ENCODE measurements around the gene NR2C1. TPM values are rescaled to one million over a fixed set of nuclear protein-coding genes. Genes with fewer than 3 reads are reported as not detected.

NR2C1 gene
- total and polyA plus RNA-seq, 5 donors = 24.1 to 44.5 (median 35.7) TPM

DNA sequence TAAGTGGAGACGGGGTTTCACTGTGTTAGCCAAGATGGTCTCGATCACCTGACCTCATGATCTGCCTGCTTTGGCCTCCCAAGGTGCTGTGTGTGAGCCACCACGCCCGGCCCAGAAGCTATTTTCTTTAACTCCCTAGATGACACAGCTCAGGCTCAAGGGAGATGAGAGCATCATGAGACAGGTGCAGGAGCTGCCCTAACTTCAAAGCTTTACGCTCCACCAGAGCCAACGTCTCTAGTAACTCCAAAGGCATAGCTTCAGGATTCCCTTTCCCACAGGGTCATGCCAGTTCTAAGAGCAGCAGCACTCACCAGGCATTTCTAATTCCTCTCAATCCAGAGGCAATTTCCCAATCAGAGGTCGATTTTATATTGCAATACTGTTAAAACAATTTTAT, 91.0 kb downstream of the NR2C1 start:
- H3K9me3 ChIP-seq (ENCODE audit: control insufficient read depth, low read length) = no peaks in the 10 kb centered on the region
- ATAC-seq (no peak), DNase-seq (no peak)
- H3K27me3 ChIP-seq (ENCODE audit: control insufficient read depth, insufficient read depth) = no peaks in the 10 kb centered on the region
- WGBS = 80% methylated on average over 7 of the region's 7 CpGs
- intact Hi-C loops (cut with DNase I) = no loop called here
- no peak overlapping the region for H3K4me3 ChIP-seq (ENCODE audit: low read length)
- no peak overlapping the region for H3K27ac ChIP-seq (ENCODE audit: low read length)
- H3K4me1 ChIP-seq (ENCODE audit: control insufficient read depth, insufficient read depth, low read length) = peaks cover 5% of the 10 kb centered on the region

- Histone ChIP-seq H3K4me3 (ENCODE audit: low read length) (no peak overlapping the region), H3K4me1 (ENCODE audit: control insufficient read depth, insufficient read depth, low read length) (peaks cover 5% of the 10 kb centered on the region), H3K9me3 (ENCODE audit: control insufficient read depth, low read length) (no peaks in the 10 kb centered on the region), H3K27ac (ENCODE audit: low read length) (no peak overlapping the region), H3K27me3 (ENCODE audit: control insufficient read depth, insufficient read depth) (no peaks in the 10 kb centered on the region)
- DNase-seq (no peak), ATAC-seq (no peak)
- intact Hi-C loops (cut with DNase I) = no loop called here
- 47% methylated on average over 4 of the region's 4 CpGs for WGBS
Measured at GRCh38 chr12:94980577-94980976, 92.8 kb downstream of the NR2C1 start.

DNA sequence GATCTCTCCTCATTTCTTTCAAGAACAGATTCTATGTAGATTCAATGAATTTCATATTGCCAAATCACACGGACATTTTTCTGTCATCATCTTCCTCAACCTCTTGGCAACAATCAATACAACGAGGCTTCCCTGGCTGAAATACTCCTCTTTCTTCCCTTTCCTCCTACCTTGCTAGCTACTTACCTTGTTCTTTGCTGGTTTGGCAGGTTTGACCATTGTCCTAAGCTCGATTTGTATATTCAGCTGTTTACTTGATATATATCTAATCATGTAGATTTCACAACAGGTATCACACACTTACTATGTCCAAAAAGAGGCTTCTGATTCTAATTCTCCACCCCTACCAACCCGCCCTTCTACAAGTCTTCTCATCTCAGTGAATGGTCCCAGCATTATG, 93.5 kb downstream of the NR2C1 start:
- H3K27me3 ChIP-seq (ENCODE audit: control insufficient read depth, insufficient read depth) = no peaks in the 10 kb centered on the region
- H3K4me3 ChIP-seq (ENCODE audit: low read length) = no peak overlapping the region
- no peak overlapping the region for H3K27ac ChIP-seq (ENCODE audit: low read length)
- 88% methylated on average over 4 of the region's 4 CpGs for WGBS
- peaks cover 5% of the 10 kb centered on the region for H3K4me1 ChIP-seq (ENCODE audit: control insufficient read depth, insufficient read depth, low read length)
- ATAC-seq (no peak), DNase-seq (no peak)
- H3K9me3 ChIP-seq (ENCODE audit: control insufficient read depth, low read length) = no peaks in the 10 kb centered on the region
- intact Hi-C loops (cut with DNase I) = no loop called here

GRCh38 chr12:94977766-94978468, 95.5 kb downstream of the NR2C1 start:
- Histone ChIP-seq H3K9me3 (ENCODE audit: control insufficient read depth, low read length) (no peaks in the 10 kb centered on the region), H3K27me3 (ENCODE audit: control insufficient read depth, insufficient read depth) (no peaks in the 10 kb centered on the region), H3K4me3 (ENCODE audit: low read length) (no peak overlapping the region), H3K4me1 (ENCODE audit: control insufficient read depth, insufficient read depth, low read length) (peaks cover 7% of the 10 kb centered on the region), H3K27ac (ENCODE audit: low read length) (no peak overlapping the region)
- ATAC-seq (peak; percentile 50 to 61), DNase-seq (no peak)
- intact Hi-C loops (cut with DNase I) = no loop called here
- 68% methylated on average over 4 of the region's 4 CpGs for WGBS

DNA sequence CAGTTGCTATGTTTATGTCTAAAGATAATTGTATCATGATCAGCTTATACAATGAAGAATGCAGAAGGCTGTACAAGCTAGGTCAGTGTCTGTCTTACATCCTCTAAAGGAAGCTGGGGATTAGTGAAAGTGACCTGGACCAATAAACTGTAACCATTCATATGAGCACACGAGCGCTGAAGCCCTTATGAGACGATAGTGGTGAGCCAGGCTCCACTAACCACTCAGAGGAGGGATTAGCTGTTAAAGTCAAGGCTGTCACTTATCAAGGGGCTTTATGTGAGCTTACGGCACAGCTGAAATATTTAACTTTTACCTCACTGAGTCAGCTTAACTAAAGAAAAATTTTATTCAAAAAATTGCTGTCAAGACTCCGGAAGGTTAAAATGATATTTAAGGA, 100.2 kb downstream of the NR2C1 start:
- WGBS = 62% methylated on average over 5 of the region's 5 CpGs
- DNase-seq (no peak), ATAC-seq (no peak)
- H3K4me1 ChIP-seq (ENCODE audit: control insufficient read depth, insufficient read depth, low read length) = peaks cover 5% of the 10 kb centered on the region
- no peak overlapping the region for H3K27ac ChIP-seq (ENCODE audit: low read length)
- H3K9me3 ChIP-seq (ENCODE audit: control insufficient read depth, low read length) = no peaks in the 10 kb centered on the region
- H3K27me3 ChIP-seq (ENCODE audit: control insufficient read depth, insufficient read depth) = no peaks in the 10 kb centered on the region
- H3K4me3 ChIP-seq (ENCODE audit: low read length) = no peak overlapping the region
- intact Hi-C loops (cut with DNase I) = no loop called here

DNA sequence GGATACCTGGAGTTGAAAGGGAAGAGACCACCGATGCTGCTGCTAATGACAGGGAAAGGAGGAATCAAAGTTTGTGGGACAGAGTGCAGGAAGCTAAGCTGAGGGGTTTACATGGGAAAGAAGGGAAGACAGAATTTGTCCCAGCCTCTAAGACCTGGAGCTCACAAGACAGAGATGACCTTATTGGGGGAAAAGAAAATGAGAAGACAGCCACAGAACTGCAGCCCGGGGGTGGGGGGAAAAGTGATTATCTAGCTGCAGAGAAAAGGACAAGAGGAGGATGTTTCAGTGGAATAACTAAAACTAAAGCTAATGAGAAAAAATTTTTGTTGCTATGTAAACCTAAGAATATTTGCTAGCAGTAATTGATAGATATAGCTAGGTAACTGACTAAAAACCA, 100.6 kb downstream of the NR2C1 start:
- intact Hi-C loops (cut with DNase I) = no loop called here
- Histone ChIP-seq H3K27me3 (ENCODE audit: control insufficient read depth, insufficient read depth) (no peaks in the 10 kb centered on the region), H3K9me3 (ENCODE audit: control insufficient read depth, low read length) (no peaks in the 10 kb centered on the region), H3K27ac (ENCODE audit: low read length) (no peak overlapping the region), H3K4me1 (ENCODE audit: control insufficient read depth, insufficient read depth, low read length) (peaks cover 3% of the 10 kb centered on the region), H3K4me3 (ENCODE audit: low read length) (no peak overlapping the region)
- WGBS = 89% methylated on average over 2 of the region's 2 CpGs
- DNase-seq = no peak
- ATAC-seq = no peak

GRCh38 chr12:94971923-94972322, 101.5 kb downstream of the NR2C1 start:
- intact Hi-C loops (cut with DNase I) = no loop called here
- DNase-seq (no peak), ATAC-seq (no peak)
- peaks cover 2% of the 10 kb centered on the region for H3K4me1 ChIP-seq (ENCODE audit: control insufficient read depth, insufficient read depth, low read length)
- no peak overlapping the region for H3K4me3 ChIP-seq (ENCODE audit: low read length)
- WGBS = 95% methylated on average over 2 of the region's 2 CpGs
- H3K27ac ChIP-seq (ENCODE audit: low read length) = no peak overlapping the region
- H3K9me3 ChIP-seq (ENCODE audit: control insufficient read depth, low read length) = no peaks in the 10 kb centered on the region
- no peaks in the 10 kb centered on the region for H3K27me3 ChIP-seq (ENCODE audit: control insufficient read depth, insufficient read depth)

DNA sequence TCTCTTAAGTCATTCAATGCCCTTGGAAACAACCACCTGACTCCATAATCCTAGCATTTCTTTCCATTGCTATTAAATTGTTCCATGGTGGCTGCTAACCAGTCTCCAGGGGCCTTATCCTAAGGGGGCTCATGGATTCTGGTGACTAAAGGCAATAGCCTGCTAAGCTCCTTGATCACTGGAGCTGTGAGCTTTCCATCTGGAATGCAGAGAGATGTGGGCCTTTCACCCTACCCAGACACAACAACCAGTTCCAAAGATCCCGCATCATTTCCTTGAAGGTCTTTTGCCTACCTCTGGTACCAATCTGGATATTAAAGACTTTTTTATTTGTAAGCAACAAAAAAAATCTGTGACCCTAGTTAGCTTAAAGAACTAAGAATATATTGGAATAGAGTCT, 102.9 kb downstream of the NR2C1 start:
- H3K4me3 ChIP-seq (ENCODE audit: low read length) = no peak overlapping the region
- intact Hi-C loops (cut with DNase I) = no loop called here
- no peaks in the 10 kb centered on the region for H3K9me3 ChIP-seq (ENCODE audit: control insufficient read depth, low read length)
- H3K4me1 ChIP-seq (ENCODE audit: control insufficient read depth, insufficient read depth, low read length) = peaks cover 2% of the 10 kb centered on the region
- no peaks in the 10 kb centered on the region for H3K27me3 ChIP-seq (ENCODE audit: control insufficient read depth, insufficient read depth)
- H3K27ac ChIP-seq (ENCODE audit: low read length) = no peak overlapping the region
- ATAC-seq = no peak
- WGBS = 100% methylated on average over 1 of the region's 1 CpG
- DNase-seq = no peak

Other genes with a start within 250 kb of the NR2C1 start
- 100 to 1,000 TPM; 307 to 334 (median 325) TPM for gene NDUFA12, start 69.9 kb downstream of the NR2C1 start, total RNA-seq
- gene NDUFA12, start 69.9 kb downstream of the NR2C1 start, polyA plus RNA-seq = 741 TPM
- gene FGD6, start 143.8 kb upstream of the NR2C1 start, total RNA-seq = 10 to 100 TPM; 18.9 to 23.8 (median 20.8) TPM
- 2.9 TPM for gene FGD6, start 143.8 kb upstream of the NR2C1 start, polyA plus RNA-seq
- gene VEZT, start 144.2 kb upstream of the NR2C1 start, total RNA-seq = 10 to 100 TPM; 58.9 to 78.6 (median 69.9) TPM
- gene VEZT, start 144.2 kb upstream of the NR2C1 start, polyA plus RNA-seq = 20.8 TPM

All from right cardiac atrium (tissue), 5 donors.